ENCODE results near the gene GADD45GIP1. TPM values are rescaled to one million over a fixed set of nuclear protein-coding genes. Genes with fewer than 3 reads are reported as not detected.

The GADD45GIP1 gene
- total RNA-seq, 2 experiments from 2014 or later = 32.6 to 36.0 TPM

DNA sequence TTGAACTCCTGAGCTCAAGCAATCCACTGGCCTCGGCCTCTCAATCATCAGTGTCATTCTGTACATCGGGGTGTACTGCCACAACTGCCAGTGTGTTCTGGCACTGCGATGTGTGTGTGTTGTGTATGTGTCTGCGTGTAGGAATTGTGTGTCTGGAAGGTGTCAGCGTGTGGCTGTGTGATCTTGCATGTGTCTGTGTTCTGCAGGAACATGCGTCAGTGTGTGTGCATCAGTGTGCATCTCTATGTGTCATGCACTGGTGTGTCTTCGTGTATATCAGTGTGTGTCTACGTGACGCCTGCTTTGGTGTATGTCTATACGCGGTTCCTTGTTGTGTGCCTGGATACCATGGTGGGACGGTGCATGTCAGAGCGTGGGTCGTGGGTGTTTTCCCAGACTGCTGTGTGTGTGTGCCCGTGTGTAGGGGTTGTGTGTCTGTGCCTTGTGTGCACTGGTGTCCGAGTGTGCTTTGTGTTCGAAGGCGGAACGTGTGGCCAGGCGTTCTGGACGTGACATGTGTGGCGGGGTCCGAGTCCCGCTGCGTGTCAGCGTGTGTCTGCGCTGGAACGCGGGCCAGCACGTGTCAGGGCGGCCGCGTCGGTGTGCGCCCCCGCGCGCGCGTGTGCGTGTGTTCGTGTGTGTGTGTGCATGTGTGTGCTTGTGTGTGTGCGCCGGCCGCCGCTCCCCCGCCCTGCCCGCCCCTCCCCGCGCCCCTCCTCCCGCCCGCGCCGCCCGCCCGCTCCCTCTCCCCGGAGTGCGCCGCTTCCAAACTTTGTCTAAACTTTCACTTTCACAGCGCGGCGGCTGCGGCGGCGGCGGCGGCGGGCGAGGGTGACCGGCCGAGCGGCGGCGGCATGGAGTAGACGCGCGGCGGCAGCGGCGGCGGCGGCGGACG lies 37.9 kb upstream of the GADD45GIP1 start, which contains the start of gene NFIX:
Gene NFIX (plus strand): TSS at position 775 of the 895 bp plus-strand sequence. CDS start 363 bp downstream, outside the sequence.
- H3K4me1 Mint-ChIP-seq (ENCODE audit: low read depth) = peaks cover 8% of the 10 kb centered on the region
- intact Hi-C loops (cut with micrococcal nuclease) = no loop called here
- CTCF ChIA-PET = interaction anchor here (1.0 to 2.6 kb wide), 7 partner anchors 12 to 66 kb away, joined by 3 to 10 read pairs (median 4); no protein-coding TSS in a partner anchor
- H3K27ac Mint-ChIP-seq = peak within 1 kb of the TSS; percentile 60
- peak; percentile 72 for ATAC-seq
- H3K27me3 Mint-ChIP-seq = peaks cover 8% of the 10 kb centered on the region
- POLR2A ChIA-PET = interaction anchor here (1.7 kb wide), 1 partner anchor 10 kb away, joined by 5 read pairs; no protein-coding TSS in a partner anchor
- peak within 1 kb of the TSS; percentile 82 for H3K4me3 Mint-ChIP-seq
- H3K9me3 Mint-ChIP-seq = no peaks in the 10 kb centered on the region
- no peaks in the 10 kb centered on the region for H3K36me3 Mint-ChIP-seq (ENCODE audit: low read depth)
- TF ChIP-seq, protein P1, sequence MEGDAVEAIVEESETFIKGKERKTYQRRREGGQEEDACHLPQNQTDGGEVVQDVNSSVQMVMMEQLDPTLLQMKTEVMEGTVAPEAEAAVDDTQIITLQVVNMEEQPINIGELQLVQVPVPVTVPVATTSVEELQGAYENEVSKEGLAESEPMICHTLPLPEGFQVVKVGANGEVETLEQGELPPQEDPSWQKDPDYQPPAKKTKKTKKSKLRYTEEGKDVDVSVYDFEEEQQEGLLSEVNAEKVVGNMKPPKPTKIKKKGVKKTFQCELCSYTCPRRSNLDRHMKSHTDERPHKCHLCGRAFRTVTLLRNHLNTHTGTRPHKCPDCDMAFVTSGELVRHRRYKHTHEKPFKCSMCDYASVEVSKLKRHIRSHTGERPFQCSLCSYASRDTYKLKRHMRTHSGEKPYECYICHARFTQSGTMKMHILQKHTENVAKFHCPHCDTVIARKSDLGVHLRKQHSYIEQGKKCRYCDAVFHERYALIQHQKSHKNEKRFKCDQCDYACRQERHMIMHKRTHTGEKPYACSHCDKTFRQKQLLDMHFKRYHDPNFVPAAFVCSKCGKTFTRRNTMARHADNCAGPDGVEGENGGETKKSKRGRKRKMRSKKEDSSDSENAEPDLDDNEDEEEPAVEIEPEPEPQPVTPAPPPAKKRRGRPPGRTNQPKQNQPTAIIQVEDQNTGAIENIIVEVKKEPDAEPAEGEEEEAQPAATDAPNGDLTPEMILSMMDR (IDR thresholded peaks at IDR 0.05) = no peak
- peak; percentile 60 for DNase-seq

- H3K36me3 Mint-ChIP-seq (ENCODE audit: low read depth) = no peaks in the 10 kb centered on the region
- TF ChIP-seq, protein P1 (IDR thresholded peaks at IDR 0.05) = no peak
- no peak for DNase-seq
- CTCF ChIA-PET = interaction anchor here (0.7 to 2.6 kb wide), 5 partner anchors 10 to 28 kb away, joined by 3 to 10 read pairs (median 6); no protein-coding TSS in a partner anchor
- no peak overlapping the region for H3K27ac Mint-ChIP-seq
- intact Hi-C loops (cut with micrococcal nuclease) = no loop called here
- H3K27me3 Mint-ChIP-seq = peaks cover 8% of the 10 kb centered on the region
- H3K4me3 Mint-ChIP-seq = no peak overlapping the region
- H3K4me1 Mint-ChIP-seq (ENCODE audit: low read depth) = peaks cover 8% of the 10 kb centered on the region
- POLR2A ChIA-PET = interaction anchor here (1.2 to 1.7 kb wide), 2 partner anchors 12 to 106 kb away, joined by 3 to 5 read pairs; no protein-coding TSS in a partner anchor
- no peaks in the 10 kb centered on the region for H3K9me3 Mint-ChIP-seq
- no peak for ATAC-seq
Measured at GRCh38 chr19:12993562-12993961, 36.5 kb upstream of the GADD45GIP1 start.

- POLR2A ChIA-PET = interaction anchor here (1.2 kb wide), 1 partner anchor 107 kb away, joined by 3 read pairs; no protein-coding TSS in a partner anchor
- H3K36me3 Mint-ChIP-seq (ENCODE audit: low read depth) = no peaks in the 10 kb centered on the region
- no peak overlapping the region for H3K27ac Mint-ChIP-seq
- no peak for DNase-seq
- intact Hi-C loops (cut with micrococcal nuclease) = no loop called here
- no peak overlapping the region for H3K4me3 Mint-ChIP-seq
- CTCF ChIA-PET = interaction anchor here (0.6 to 2.6 kb wide), 5 partner anchors 9 to 240 kb away, joined by 3 to 10 read pairs (median 6); no protein-coding TSS in a partner anchor
- TF ChIP-seq, protein P1 (IDR thresholded peaks at IDR 0.05) = no peak
- no peak for ATAC-seq
- H3K9me3 Mint-ChIP-seq = no peaks in the 10 kb centered on the region
- H3K4me1 Mint-ChIP-seq (ENCODE audit: low read depth) = peaks cover 8% of the 10 kb centered on the region
- peaks cover 8% of the 10 kb centered on the region for H3K27me3 Mint-ChIP-seq
Measured at GRCh38 chr19:12992729-12993128, 35.7 kb upstream of the GADD45GIP1 start.

DNA sequence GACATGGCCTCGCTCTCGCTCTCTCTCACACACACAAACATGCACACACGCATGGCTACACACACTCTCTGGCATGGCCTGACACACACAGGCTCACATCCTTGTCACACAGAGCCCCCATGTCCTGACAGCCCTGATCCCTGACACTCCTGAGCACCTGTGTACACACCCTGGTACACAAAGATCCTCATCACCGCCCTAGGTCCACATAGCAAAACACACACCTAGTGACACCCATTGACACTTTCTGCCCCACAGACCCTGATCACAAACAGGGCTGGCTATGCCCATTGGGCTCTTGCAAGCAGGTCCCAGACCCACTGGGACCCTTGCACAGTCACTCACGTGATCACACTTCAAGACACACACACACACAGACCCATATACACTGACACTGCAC lies 34.3 kb upstream of the GADD45GIP1 start:
- Mint-ChIP-seq H3K36me3 (ENCODE audit: low read depth) (no peaks in the 10 kb centered on the region), H3K9me3 (no peaks in the 10 kb centered on the region), H3K27ac (no peak overlapping the region), H3K4me1 (ENCODE audit: low read depth) (peaks cover 8% of the 10 kb centered on the region), H3K4me3 (no peak overlapping the region), H3K27me3 (peaks cover 10% of the 10 kb centered on the region)
- no peak for ATAC-seq
- CTCF ChIA-PET = interaction anchor here (1.0 kb wide), 1 partner anchor 102 kb away, joined by 3 read pairs; no protein-coding TSS in a partner anchor
- TF ChIP-seq, protein P1 (IDR thresholded peaks at IDR 0.05) = no peak
- POLR2A ChIA-PET = no interaction called here
- DNase-seq = no peak
- intact Hi-C loops (cut with micrococcal nuclease) = no loop called here

DNA sequence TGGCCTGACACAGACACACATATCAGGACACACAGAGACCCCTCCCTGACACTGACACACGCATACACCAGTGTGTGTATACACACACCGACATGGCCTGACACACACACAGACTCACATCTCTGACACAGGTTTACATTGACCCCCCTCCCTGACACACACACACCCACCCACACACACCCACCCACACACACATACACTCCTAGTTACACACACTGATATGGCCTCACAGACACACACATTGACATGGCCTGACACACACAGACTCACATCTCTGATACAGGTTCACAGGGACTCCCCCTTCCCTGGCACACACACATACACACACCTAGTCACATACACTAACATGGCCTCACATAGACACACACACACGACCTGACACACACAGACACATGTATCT lies 33.8 kb upstream of the GADD45GIP1 start:
- DNase-seq (no peak), ATAC-seq (no peak)
- ChIA-PET CTCF (no interaction called here), POLR2A (no interaction called here)
- TF ChIP-seq, protein P1 (IDR thresholded peaks at IDR 0.05) = no peak
- Mint-ChIP-seq H3K9me3 (no peaks in the 10 kb centered on the region), H3K4me3 (no peak overlapping the region), H3K4me1 (ENCODE audit: low read depth) (peaks cover 5% of the 10 kb centered on the region), H3K36me3 (ENCODE audit: low read depth) (no peaks in the 10 kb centered on the region), H3K27ac (no peak overlapping the region), H3K27me3 (peaks cover 10% of the 10 kb centered on the region)
- intact Hi-C loops (cut with micrococcal nuclease) = no loop called here
